Neutrophil (primary cell): ENCODE data around the gene RRM2.

Experiments used
- H3K27ac ChIP-seq: fragments of 200-600 bp; sonication (generic); 2 replicates; pipeline ENCODE4 v1.5.1; 2016; ENCODE audit warnings: mild to moderate bottlenecking, moderate library complexity
- H3K27me3 ChIP-seq: fragments of 200-600 bp; sonication (generic); 2 replicates; pipeline ENCODE4 v1.6.0; 2016; ENCODE audit warnings: mild to moderate bottlenecking
- H3K36me3 ChIP-seq: fragments of 200-600 bp; sonication (generic); 2 replicates; pipeline ENCODE4 v1.5.1; 2017
- H3K4me1 ChIP-seq, 2 experiments: fragments of 200-600 bp in 1 of 2; sonication (generic) in 1 of 2; 1 replicate in 1 of 2; 2 replicates in 1 of 2; pipeline versions ENCODE4 v1.5.1 to v1.6.1; 2013 to 2016; ENCODE audit warnings: low read depth in 1 of 2, low read length in 1 of 2, mild to moderate bottlenecking in 1 of 2, moderate library complexity in 1 of 2; ENCODE audit not compliant: control insufficient read depth in 1 of 2, insufficient read depth in 1 of 2
- H3K4me3 ChIP-seq, 2 experiments: fragments of 200-600 bp in 1 of 2; sonication (generic) in 1 of 2; 1 replicate in 1 of 2; 2 replicates in 1 of 2; pipeline ENCODE4 v1.5.1; 2013 to 2016; ENCODE audit warnings: low read depth in 1 of 2, low read length in 1 of 2, mild to moderate bottlenecking in 1 of 2, moderate library complexity in 1 of 2
- H3K9me3 ChIP-seq: fragments of 200-600 bp; sonication (generic); 2 replicates; pipeline ENCODE4 v1.5.1; 2016
- CTCF ChIP-seq: fragments of 200-600 bp; sonication (generic); IDR thresholded peaks from 2 replicates; pipeline ENCODE4 v1.5.1; 2016; ENCODE audit warnings: antibody characterized with exemption

RRM2 gene

GRCh38 chr2:10120877-10121574 lies 1.5 kb upstream of the RRM2 start:
- Histone ChIP-seq H3K4me1 (peaks cover 86 to 96% of the 10 kb centered on the region in 2 experiments), H3K4me3 (peak overlapping the region; percentile 89 to 91), H3K36me3 (no peaks in the 10 kb centered on the region), H3K27ac (peak overlapping the region; percentile 87), H3K9me3 (no peaks in the 10 kb centered on the region), H3K27me3 (no peaks in the 10 kb centered on the region)
- no peak for TF ChIP-seq CTCF

GRCh38 chr2:10123281-10123680 lies 742 bp downstream of the RRM2 start:
- H3K4me1 ChIP-seq: peaks cover 64 to 79% of the 10 kb centered on the region in 2 experiments
- no peak for TF ChIP-seq CTCF
- H3K4me3 ChIP-seq: peak overlapping the region; percentile 75 to 91
- peak overlapping the region; percentile 87 for H3K27ac ChIP-seq
- no peaks in the 10 kb centered on the region for H3K9me3 ChIP-seq
- no peaks in the 10 kb centered on the region for H3K27me3 ChIP-seq
- no peaks in the 10 kb centered on the region for H3K36me3 ChIP-seq

GRCh38 chr2:10124538-10125045 lies 2.1 kb downstream of the RRM2 start:
- Histone ChIP-seq H3K4me3 (peak overlapping the region; percentile 75 to 91), H3K4me1 (peaks cover 51 to 68% of the 10 kb centered on the region in 2 experiments), H3K9me3 (no peaks in the 10 kb centered on the region), H3K27me3 (no peaks in the 10 kb centered on the region), H3K27ac (peak overlapping the region; percentile 87), H3K36me3 (no peaks in the 10 kb centered on the region)
- peak; percentile 71 for TF ChIP-seq CTCF

- Histone ChIP-seq H3K4me1 (peaks cover 40 to 54% of the 10 kb centered on the region in 2 experiments), H3K27ac (no peak overlapping the region), H3K36me3 (no peaks in the 10 kb centered on the region), H3K4me3 (no peak overlapping the region), H3K9me3 (no peaks in the 10 kb centered on the region), H3K27me3 (no peaks in the 10 kb centered on the region)
- TF ChIP-seq CTCF: no peak
Measured at GRCh38 chr2:10125842-10126631, 3.5 kb downstream of the RRM2 start.

GRCh38 chr2:10126632-10127026 lies 4.1 kb downstream of the RRM2 start:
- no peak overlapping the region for H3K27ac ChIP-seq
- no peaks in the 10 kb centered on the region for H3K27me3 ChIP-seq
- H3K4me3 ChIP-seq: no peak overlapping the region
- no peak for TF ChIP-seq CTCF
- H3K36me3 ChIP-seq: no peaks in the 10 kb centered on the region
- no peaks in the 10 kb centered on the region for H3K9me3 ChIP-seq
- H3K4me1 ChIP-seq: peaks cover 34 to 48% of the 10 kb centered on the region in 2 experiments
